Progenitor cell of endocrine pancreas (in vitro differentiated cells): ENCODE results near the gene MEIS2. TPM values are rescaled to one million over a fixed set of nuclear protein-coding genes. Genes with fewer than 3 reads are reported as not detected.

Experiments used
- DNase-seq: peaks from one replicate; pipeline ENCODE4 v3.0.0; 2021; ENCODE audit warnings: low spot score; ENCODE audit not compliant: unreplicated experiment
- H3K27ac Mint-ChIP-seq: 2 replicates; pipeline ENCODE4 v1.8.0; 2021; ENCODE audit warnings: mild to moderate bottlenecking, moderate library complexity, mixed read lengths
- H3K27me3 Mint-ChIP-seq: 2 replicates; pipeline ENCODE4 v1.8.0; 2021; ENCODE audit warnings: mixed read lengths
- H3K36me3 Mint-ChIP-seq: 2 replicates; pipeline ENCODE4 v1.8.0; 2022; ENCODE audit warnings: mixed read lengths; ENCODE audit not compliant: insufficient read depth
- H3K4me1 Mint-ChIP-seq: 2 replicates; pipeline ENCODE4 v1.8.0; 2021; ENCODE audit warnings: low read depth, mixed read lengths
- H3K4me3 Mint-ChIP-seq: 2 replicates; pipeline ENCODE4 v1.8.0; 2021; ENCODE audit warnings: low read depth, mild to moderate bottlenecking, moderate library complexity, mixed read lengths
- H3K9me3 Mint-ChIP-seq: 2 replicates; pipeline ENCODE4 v1.8.0; 2021; ENCODE audit warnings: low read depth, mixed read lengths
- CTCF ChIP-seq: fragments of 200-600 bp; sonication (generic); IDR thresholded peaks from one replicate; pipeline ENCODE4 v1.5.0; 2021; ENCODE audit warnings: antibody characterized with exemption, mild to moderate bottlenecking; ENCODE audit not compliant: unreplicated experiment
- total RNA-seq: library from RNA; stranded (reverse); gene quantifications from 2 replicates; pipeline ENCODE4 v1.2.1, GENCODE V29; 2021

The MEIS2 gene
- total RNA-seq, 1 donor from 2014 or later = 133 TPM

GRCh38 chr15:36936613-36937012, 163.7 kb downstream of the MEIS2 start:
- Mint-ChIP-seq H3K4me3 (no peak overlapping the region), H3K4me1 (peaks cover 45% of the 10 kb centered on the region), H3K9me3 (no peaks in the 10 kb centered on the region), H3K27ac (peak overlapping the region; percentile 35), H3K36me3 (peaks cover 20% of the 10 kb centered on the region), H3K27me3 (no peaks in the 10 kb centered on the region)
- no peak for DNase-seq
- no peak for TF ChIP-seq CTCF

GRCh38 chr15:36933255-36933990, 166.9 kb downstream of the MEIS2 start:
- Mint-ChIP-seq H3K36me3 (peaks cover 35% of the 10 kb centered on the region), H3K4me3 (no peak overlapping the region), H3K27ac (peak overlapping the region; percentile 20), H3K27me3 (no peaks in the 10 kb centered on the region), H3K9me3 (peaks cover 3% of the 10 kb centered on the region), H3K4me1 (peaks cover 18% of the 10 kb centered on the region)
- no peak for DNase-seq
- TF ChIP-seq CTCF = no peak

GRCh38 chr15:36932070-36932469, 168.3 kb downstream of the MEIS2 start:
- H3K27me3 Mint-ChIP-seq = no peaks in the 10 kb centered on the region
- H3K4me1 Mint-ChIP-seq = peaks cover 12% of the 10 kb centered on the region
- DNase-seq = no peak
- peaks cover 42% of the 10 kb centered on the region for H3K36me3 Mint-ChIP-seq
- TF ChIP-seq CTCF = no peak
- peaks cover 3% of the 10 kb centered on the region for H3K9me3 Mint-ChIP-seq
- no peak overlapping the region for H3K4me3 Mint-ChIP-seq
- H3K27ac Mint-ChIP-seq = no peak overlapping the region

- DNase-seq = no peak
- Mint-ChIP-seq H3K36me3 (peaks cover 41% of the 10 kb centered on the region), H3K4me1 (peaks cover 14% of the 10 kb centered on the region), H3K27ac (no peak overlapping the region), H3K27me3 (no peaks in the 10 kb centered on the region), H3K9me3 (peaks cover 3% of the 10 kb centered on the region), H3K4me3 (no peak overlapping the region)
- TF ChIP-seq CTCF = no peak
These were observed 168.9 kb downstream of the MEIS2 start for GRCh38 chr15:36931434-36931833.

- no peak for DNase-seq
- H3K9me3 Mint-ChIP-seq = peaks cover 3% of the 10 kb centered on the region
- no peak overlapping the region for H3K27ac Mint-ChIP-seq
- TF ChIP-seq CTCF = no peak
- H3K4me3 Mint-ChIP-seq = no peak overlapping the region
- peaks cover 17% of the 10 kb centered on the region for H3K4me1 Mint-ChIP-seq
- H3K36me3 Mint-ChIP-seq = peaks cover 53% of the 10 kb centered on the region
- H3K27me3 Mint-ChIP-seq = no peaks in the 10 kb centered on the region
These were observed 173.9 kb downstream of the MEIS2 start for GRCh38 chr15:36926427-36926825.
